ENCODE results near the gene ST6GALNAC5. TPM values are rescaled to one million over a fixed set of nuclear protein-coding genes. Genes with fewer than 3 reads are reported as not detected.

ST6GALNAC5 gene
- total RNA-seq, 2 experiments from 2014 or later: not detected

GRCh38 chr1:76865696-76866286 is 1.5 kb upstream of the ST6GALNAC5 start:
- CTCF ChIA-PET: no interaction called here
- H3K9me3 ChIP-seq (ENCODE audit: control insufficient read depth in 1 of 2, insufficient read depth in 1 of 2, low read length in 2 of 2): peaks cover 0 to 18% of the 10 kb centered on the region in 2 experiments
- peaks cover 20% of the 10 kb centered on the region for H3K4me1 ChIP-seq (ENCODE audit: insufficient read depth, low read length)
- Mint-ChIP-seq H3K27ac (no peak overlapping the region), H3K36me3 (ENCODE audit: low read depth) (no peaks in the 10 kb centered on the region), H3K9me3 (no peaks in the 10 kb centered on the region), H3K27me3 (peaks cover 69% of the 10 kb centered on the region), H3K4me3 (no peak overlapping the region), H3K4me1 (ENCODE audit: low read depth) (no peaks in the 10 kb centered on the region)
- intact Hi-C loops (cut with DNase I, micrococcal nuclease): no loop called here
- no peak overlapping the region for H3K27ac ChIP-seq (ENCODE audit: low read depth in 1 of 2, low read length in 2 of 2)
- ATAC-seq (ENCODE audit: poor library complexity): no peak
- DNase-seq: no peak
- POLR2A ChIA-PET: no interaction called here
- no peaks in the 10 kb centered on the region for H3K36me3 ChIP-seq (ENCODE audit: insufficient read depth, low read length)
- peaks cover 26 to 58% of the 10 kb centered on the region in 2 experiments for H3K27me3 ChIP-seq (ENCODE audit: control insufficient read depth in 1 of 2, insufficient read depth in 2 of 2, low read length in 2 of 2)
- no peak overlapping the region for H3K4me3 ChIP-seq (ENCODE audit: low read length)
- no peak for TF ChIP-seq CTCF (IDR thresholded peaks at IDR 0.05)

- Mint-ChIP-seq H3K27ac (no peak overlapping the region), H3K9me3 (no peaks in the 10 kb centered on the region), H3K36me3 (ENCODE audit: low read depth) (no peaks in the 10 kb centered on the region), H3K4me3 (no peak overlapping the region), H3K4me1 (ENCODE audit: low read depth) (no peaks in the 10 kb centered on the region), H3K27me3 (peaks cover 74% of the 10 kb centered on the region)
- ATAC-seq (ENCODE audit: poor library complexity): no peak
- Histone ChIP-seq H3K36me3 (ENCODE audit: insufficient read depth, low read length) (no peaks in the 10 kb centered on the region), H3K9me3 (ENCODE audit: control insufficient read depth in 1 of 2, insufficient read depth in 1 of 2, low read length in 2 of 2) (peaks cover 0 to 18% of the 10 kb centered on the region in 2 experiments), H3K4me3 (ENCODE audit: low read length) (no peak overlapping the region), H3K27me3 (ENCODE audit: control insufficient read depth in 1 of 2, insufficient read depth in 2 of 2, low read length in 2 of 2) (peaks cover 26 to 59% of the 10 kb centered on the region in 2 experiments), H3K4me1 (ENCODE audit: insufficient read depth, low read length) (peaks cover 20% of the 10 kb centered on the region), H3K27ac (ENCODE audit: low read depth in 1 of 2, low read length in 2 of 2) (no peak overlapping the region)
- intact Hi-C loops (cut with DNase I, micrococcal nuclease): no loop called here
- ChIA-PET CTCF (no interaction called here), POLR2A (no interaction called here)
- DNase-seq: no peak
- no peak for TF ChIP-seq CTCF (IDR thresholded peaks at IDR 0.05)
Measured at GRCh38 chr1:76866566-76866965, 714 bp upstream of the ST6GALNAC5 start.

DNA sequence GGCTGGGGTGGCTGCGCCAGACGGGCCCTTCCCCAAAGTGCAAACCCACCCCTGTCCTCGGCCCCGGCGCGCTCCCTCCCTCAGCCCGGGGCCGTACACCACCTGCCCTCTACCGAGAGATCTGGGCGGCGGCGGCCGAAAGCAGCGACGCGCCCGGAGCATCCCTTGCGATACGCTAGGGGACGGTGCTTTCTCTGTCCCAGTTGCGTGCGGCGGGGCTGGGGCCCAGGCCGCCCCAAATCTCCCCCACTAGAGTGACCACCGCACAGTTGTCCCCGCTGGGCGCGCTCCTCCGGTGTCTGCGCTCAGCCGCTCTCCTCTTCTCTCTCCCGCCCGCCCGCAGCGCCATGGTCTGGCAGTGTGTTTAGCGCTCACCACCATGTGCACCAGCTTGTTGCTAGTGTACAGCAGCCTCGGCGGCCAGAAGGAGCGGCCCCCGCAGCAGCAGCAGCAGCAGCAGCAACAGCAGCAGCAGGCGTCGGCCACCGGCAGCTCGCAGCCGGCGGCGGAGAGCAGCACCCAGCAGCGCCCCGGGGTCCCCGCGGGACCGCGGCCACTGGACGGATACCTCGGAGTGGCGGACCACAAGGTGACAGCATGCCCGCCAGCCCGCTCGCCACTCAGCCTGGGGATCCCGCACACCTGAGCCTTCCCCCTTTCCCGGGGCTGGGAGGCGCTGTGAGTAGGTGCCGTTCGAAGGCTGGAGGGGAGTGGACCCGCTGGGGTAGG is 1.0 kb downstream of the ST6GALNAC5 start:
- H3K9me3 Mint-ChIP-seq: peaks cover 2% of the 10 kb centered on the region
- ATAC-seq (ENCODE audit: poor library complexity) (peak; percentile 26), DNase-seq (peak in 5 of 14 experiments; percentile 3 to 13 (median 8))
- Histone ChIP-seq H3K4me3 (ENCODE audit: low read length) (peak overlapping the region; percentile 46), H3K4me1 (ENCODE audit: insufficient read depth, low read length) (peaks cover 20% of the 10 kb centered on the region), H3K9me3 (ENCODE audit: control insufficient read depth in 1 of 2, insufficient read depth in 1 of 2, low read length in 2 of 2) (peaks cover 0 to 18% of the 10 kb centered on the region in 2 experiments), H3K36me3 (ENCODE audit: insufficient read depth, low read length) (no peaks in the 10 kb centered on the region), H3K27ac (ENCODE audit: low read depth in 1 of 2, low read length in 2 of 2) (no peak overlapping the region), H3K27me3 (ENCODE audit: control insufficient read depth in 1 of 2, insufficient read depth in 2 of 2, low read length in 2 of 2) (peaks cover 26 to 59% of the 10 kb centered on the region in 2 experiments)
- CTCF ChIA-PET: no interaction called here
- POLR2A ChIA-PET: no interaction called here
- H3K36me3 Mint-ChIP-seq (ENCODE audit: low read depth): no peaks in the 10 kb centered on the region
- no peak for TF ChIP-seq CTCF (IDR thresholded peaks at IDR 0.05)
- peaks cover 75% of the 10 kb centered on the region for H3K27me3 Mint-ChIP-seq
- H3K4me3 Mint-ChIP-seq: peak overlapping the region; percentile 71
- intact Hi-C loops (cut with DNase I, micrococcal nuclease): no loop called here
- no peaks in the 10 kb centered on the region for H3K4me1 Mint-ChIP-seq (ENCODE audit: low read depth)
- H3K27ac Mint-ChIP-seq: no peak overlapping the region
